GM19397 (cell line): ENCODE data around the gene LTBP1.

Experiments used
- ATAC-seq: cut with Tn5 transposase; IDR thresholded peaks from one replicate; pipeline ENCODE4 v1.9.1; 2021; ENCODE audit warnings: mild to moderate bottlenecking, moderate library complexity; ENCODE audit not compliant: unreplicated experiment

Gene LTBP1

DNA sequence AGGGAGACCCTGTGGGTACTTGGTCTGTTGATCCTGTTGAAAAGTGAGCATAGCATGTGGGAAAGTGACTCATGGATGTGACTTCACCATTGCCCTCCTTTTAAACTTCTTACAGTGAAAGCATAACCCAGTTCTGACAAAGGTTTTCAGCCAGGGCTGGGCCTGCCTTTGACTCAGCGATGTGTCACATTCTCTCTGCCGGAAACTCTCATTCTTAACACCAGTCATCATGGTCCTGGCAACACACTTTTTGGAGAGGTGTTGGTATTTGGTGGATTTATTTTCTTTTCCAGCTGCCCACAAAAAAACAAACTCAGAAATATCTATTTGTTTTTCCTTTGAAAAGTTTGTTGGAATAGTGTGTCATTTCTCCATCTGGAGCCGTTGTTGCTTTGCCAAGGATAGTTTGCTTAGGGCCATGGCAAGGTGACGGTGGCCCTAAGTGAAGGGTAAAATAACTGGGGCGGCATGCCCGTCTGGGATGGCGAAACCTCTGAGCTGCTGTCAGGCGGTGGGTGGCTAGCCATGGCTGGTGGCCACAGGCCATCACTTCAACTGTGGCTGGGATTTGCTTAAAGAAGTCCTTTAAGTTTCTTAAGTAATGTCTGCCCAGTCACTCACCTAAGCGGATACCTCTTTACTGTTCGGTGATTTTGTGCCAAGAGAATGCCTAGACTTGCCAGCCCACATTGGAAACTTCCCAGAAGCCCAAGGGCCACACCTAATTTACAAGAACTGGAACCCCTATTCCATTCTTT lies 123.3 kb downstream of the LTBP1 start:
- ATAC-seq = no peak

- ATAC-seq = no peak
Measured at GRCh38 chr2:33071591-33071990, 124.8 kb downstream of the LTBP1 start.

GRCh38 chr2:33072614-33073013 lies 125.9 kb downstream of the LTBP1 start:
- ATAC-seq = no peak

- no peak for ATAC-seq
Measured at GRCh38 chr2:33073018-33073417, 126.3 kb downstream of the LTBP1 start.

DNA sequence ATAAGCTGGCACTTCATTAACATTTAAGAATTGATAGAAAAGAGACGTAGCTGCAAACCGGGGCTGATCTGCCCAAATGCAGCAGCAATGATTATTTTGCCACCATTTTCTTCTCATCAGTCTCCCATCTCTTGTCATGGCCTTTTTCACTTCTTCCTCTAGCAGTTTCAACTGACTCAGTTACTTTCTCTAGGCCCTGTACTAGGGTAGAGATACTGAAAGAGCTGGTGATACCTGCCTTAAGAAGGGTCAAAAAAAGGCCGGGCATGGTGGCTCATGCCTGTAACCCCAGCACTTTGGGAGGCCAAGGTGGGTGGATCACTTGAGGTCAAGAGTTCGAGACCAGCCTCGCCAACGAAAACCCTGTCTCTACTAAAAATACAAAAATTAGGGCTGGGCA lies 127.4 kb downstream of the LTBP1 start:
- no peak for ATAC-seq

DNA sequence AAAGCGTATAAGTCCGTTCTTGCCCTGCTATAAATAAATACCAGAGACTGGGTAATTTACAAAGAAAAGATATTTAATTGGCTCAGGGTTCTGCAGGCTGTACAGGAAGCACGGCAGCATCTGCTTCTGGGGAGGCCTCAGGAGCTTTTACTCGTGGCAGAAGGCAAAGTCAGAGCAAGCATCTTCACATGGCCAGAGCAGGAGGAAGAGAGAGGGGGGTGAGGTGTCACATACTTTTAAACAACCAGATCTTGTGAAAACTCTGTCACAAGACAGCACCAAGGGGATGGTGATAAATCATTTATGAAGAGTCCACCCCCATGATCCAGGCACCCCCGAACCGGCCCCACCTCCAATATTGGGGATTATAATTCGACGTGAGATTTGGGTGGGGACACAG lies 130.6 kb downstream of the LTBP1 start:
- ATAC-seq = no peak

DNA sequence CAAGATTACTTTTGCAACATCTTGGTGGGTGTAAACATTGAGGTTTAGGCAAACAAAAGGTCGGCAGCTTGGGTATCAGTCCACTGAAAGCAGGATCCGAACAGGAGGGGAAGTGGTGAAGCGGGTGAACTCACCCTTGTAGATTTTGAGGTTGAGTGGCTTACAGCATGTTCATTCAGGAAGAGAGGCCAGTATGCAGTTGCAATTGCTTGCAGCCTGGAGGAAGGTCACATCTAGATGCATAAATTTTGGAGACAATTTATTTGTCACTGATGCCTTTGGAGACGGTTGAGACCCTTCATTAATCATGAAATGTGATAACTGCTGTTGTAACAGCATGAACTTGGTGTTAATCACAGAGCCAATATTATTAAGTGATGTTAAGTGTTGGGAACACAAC lies 131.1 kb downstream of the LTBP1 start:
- no peak for ATAC-seq

- no peak for ATAC-seq
Measured at GRCh38 chr2:33081691-33082090, 134.9 kb downstream of the LTBP1 start.

DNA sequence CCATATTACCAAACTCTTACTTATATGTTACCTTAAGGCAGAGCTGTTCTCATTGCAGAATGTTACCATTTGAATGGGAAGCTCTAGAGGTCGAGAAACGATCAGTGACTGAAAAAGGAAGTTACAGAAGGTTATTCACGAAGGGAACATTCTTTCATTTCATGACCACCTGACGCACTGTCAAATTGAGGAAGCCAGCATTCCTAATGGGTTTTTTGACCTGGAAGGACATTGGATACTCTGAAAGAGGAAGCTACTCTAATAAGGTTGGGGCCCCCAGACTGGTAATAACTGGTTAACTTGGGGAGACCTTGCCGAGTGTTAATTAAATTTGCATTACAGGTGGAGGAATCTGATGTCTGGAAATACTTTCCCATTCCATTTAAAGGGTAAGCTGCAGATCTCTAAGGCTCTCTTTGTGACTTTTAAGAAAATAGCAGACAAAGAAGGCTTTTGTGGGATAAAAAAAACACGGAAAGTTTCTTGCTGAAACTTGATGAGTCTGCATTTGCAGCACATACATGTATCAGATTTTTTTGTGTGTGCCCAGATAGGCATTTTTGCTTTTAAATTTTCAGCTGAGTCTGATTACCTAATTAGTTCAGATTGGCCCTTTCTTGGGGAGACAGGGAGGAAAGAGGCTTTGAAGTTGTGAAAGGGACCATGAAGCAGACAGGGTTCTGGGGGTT lies 137.1 kb downstream of the LTBP1 start:
- ATAC-seq = no peak

DNA sequence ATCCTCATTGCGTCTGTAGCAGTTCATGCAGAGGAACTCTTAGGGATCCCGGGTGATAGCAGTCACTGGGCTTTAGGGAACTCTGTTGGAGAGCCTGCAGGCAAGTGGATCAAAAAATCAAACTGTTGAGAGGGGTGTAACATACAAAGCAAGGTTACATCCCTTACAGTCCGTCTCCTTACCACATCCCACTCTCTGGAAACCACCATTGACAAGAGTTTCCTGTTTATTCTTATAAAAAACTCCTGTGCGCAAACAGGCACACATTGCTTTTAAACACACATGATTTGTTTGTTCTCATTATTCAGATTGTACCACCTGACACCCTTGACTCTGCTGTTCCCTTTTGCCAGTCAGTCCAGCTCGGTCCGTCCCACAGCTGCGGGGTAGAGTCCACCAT lies 137.7 kb downstream of the LTBP1 start:
- no peak for ATAC-seq

GRCh38 chr2:33085646-33086045 lies 138.9 kb downstream of the LTBP1 start:
- no peak for ATAC-seq

GRCh38 chr2:33086400-33087015 lies 139.8 kb downstream of the LTBP1 start:
- ATAC-seq = no peak

DNA sequence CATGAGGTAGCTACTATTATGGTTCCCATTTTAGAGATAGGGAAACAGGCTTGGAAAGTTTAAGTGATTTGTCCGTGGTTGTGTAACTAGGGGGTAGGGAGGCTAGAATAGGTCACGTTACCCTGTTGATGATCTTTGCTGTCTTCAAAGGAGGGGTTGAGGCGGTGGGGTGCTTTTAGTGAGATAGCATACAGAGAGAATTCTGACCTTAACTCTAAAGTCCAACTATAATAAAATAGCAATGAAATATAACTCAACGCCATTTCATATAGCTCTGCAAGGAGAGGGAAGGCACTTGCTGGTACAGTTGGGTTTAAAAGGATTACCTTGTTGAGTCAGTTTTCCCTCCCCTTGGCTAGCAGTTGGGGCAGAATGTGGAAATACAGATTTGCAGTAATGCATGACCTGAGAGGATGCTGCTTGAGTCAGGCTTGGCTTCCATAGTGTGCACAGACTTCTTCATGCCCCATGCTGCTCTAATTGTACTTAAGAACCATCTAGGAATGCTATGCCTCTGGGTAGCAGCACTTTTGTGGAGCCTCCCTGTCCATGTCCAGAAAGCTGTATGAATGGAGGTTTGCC lies 143.9 kb downstream of the LTBP1 start:
- ATAC-seq = no peak

- no peak for ATAC-seq
Measured at GRCh38 chr2:33091541-33092123, 144.9 kb downstream of the LTBP1 start.

DNA sequence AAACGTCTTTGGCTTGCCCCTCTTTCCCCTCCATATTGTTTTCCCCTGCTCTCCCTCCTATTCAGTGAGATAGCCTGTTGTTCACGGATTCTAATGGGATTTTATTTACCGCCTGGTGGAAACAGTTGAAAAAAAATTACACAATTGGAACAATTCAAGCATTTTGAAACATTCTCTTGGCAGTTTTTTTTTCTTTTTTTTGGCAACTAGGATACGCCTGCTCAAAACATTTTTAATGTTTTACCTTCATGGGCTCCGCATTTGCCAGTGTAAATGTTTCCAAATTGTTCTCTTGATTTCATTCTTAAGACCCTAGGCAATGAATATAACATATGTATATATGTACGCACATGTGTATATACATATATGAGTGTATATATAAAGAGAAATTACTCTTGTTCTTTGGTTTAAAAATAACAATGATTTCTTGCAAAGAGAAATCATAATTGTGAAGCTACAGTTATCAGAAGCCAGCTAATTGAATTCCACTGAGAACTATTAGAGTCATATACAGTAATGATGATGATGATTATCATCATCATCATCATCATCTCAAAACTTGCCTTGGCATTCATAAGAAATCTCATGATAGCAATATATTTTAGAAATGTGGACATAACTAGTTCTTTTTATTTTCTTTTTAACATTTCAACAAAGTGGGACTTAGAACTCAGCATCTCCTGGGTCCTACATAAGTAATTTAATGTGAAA lies 146.7 kb downstream of the LTBP1 start:
- ATAC-seq = no peak

DNA sequence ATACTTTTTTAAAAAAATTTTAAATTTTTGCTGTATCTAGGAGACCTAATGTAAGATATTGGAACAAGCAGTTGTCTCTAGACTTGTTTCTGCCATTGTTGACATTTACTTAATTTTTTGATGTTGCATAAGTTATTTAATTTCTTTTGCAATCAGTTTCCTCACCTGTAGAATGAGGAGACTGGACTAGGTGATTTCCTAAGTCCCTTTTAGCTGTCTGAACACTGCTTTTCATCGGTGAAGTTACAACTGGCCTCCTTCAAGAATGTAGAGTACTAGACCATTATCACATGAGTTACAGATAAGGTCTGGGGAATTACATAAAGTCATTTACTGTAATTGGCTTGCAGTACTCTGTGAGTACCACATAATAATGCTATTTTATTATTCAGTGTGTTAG lies 147.6 kb downstream of the LTBP1 start:
- no peak for ATAC-seq

- ATAC-seq = no peak
Measured at GRCh38 chr2:33099989-33100388, 153.2 kb downstream of the LTBP1 start.

GRCh38 chr2:33100921-33101320 lies 154.2 kb downstream of the LTBP1 start:
- no peak for ATAC-seq

GRCh38 chr2:33104052-33104623 lies 157.4 kb downstream of the LTBP1 start:
- ATAC-seq = no peak

GRCh38 chr2:33104726-33105125 lies 158.0 kb downstream of the LTBP1 start:
- no peak for ATAC-seq
